Fibroblast of mammary gland (primary cell): Measurements from ENCODE around the gene DNAAF5.

Experiments
- DNase-seq: peaks from one replicate; pipeline ENCODE4 v3.0.0-alpha.2; 2010; ENCODE audit warnings: low read depth
- H3K4me3 ChIP-seq: 2 replicates; pipeline ENCODE4 v1.5.1; 2011; ENCODE audit warnings: low read depth, mild to moderate bottlenecking, low read length, moderate library complexity; ENCODE audit not compliant: control insufficient read depth
- TF ChIP-seq, protein P1 (sequence below): conservative IDR thresholded peaks from 2 replicates; pipeline ENCODE4 v1.5.1; 2011; ENCODE audit warnings: low read depth, low read length, inconsistent platforms; ENCODE audit not compliant: control insufficient read depth, insufficient read depth

The DNAAF5 gene

DNA sequence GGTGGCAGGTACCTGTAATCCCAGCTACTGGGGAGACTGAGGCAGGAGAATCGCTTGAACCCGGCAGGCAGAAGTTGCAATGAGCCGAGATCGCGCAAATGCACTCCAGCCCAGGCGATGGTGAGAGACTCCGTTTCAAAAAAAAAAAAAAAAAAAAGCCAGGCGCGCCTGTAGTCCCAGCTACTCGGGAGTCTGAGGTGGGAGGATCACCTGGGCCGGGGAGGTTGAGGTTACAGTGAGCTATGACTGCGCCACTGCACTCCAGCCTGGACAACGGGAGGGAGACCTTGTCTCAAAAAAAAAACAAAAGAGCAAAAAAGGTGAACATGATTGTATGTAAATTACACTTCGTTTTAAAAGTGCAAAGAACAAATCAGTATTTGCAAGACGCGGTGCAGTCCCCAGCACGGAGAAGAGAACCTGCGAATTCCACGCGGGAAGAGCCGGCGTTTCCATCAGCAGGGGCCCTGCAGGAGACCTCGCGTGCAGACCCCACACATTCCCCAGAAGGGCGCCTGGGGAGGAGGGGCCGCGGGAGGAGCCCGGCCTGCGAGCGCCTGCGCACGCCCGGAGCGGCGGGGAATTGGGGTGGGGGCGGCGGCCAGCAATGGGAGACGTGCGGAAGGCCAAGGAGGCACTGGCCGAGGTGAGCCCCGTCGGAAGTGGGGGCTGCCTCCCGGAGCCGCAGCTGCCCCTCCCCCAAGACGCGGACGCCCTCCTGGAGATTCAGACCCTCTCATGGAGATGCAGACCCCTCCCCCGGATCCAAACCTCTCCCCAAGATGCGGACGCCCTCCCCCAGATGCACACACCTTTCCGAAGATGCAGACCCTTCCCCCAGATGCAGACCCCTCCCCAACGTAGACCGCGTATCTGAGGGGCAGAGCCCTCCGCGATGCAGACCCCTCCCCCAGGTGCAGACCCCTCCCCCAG is 89.1 kb downstream of the DNAAF5 start:
- peak overlapping the region; percentile 47 for H3K4me3 ChIP-seq
- DNase-seq: no peak
- TF ChIP-seq, protein P1, sequence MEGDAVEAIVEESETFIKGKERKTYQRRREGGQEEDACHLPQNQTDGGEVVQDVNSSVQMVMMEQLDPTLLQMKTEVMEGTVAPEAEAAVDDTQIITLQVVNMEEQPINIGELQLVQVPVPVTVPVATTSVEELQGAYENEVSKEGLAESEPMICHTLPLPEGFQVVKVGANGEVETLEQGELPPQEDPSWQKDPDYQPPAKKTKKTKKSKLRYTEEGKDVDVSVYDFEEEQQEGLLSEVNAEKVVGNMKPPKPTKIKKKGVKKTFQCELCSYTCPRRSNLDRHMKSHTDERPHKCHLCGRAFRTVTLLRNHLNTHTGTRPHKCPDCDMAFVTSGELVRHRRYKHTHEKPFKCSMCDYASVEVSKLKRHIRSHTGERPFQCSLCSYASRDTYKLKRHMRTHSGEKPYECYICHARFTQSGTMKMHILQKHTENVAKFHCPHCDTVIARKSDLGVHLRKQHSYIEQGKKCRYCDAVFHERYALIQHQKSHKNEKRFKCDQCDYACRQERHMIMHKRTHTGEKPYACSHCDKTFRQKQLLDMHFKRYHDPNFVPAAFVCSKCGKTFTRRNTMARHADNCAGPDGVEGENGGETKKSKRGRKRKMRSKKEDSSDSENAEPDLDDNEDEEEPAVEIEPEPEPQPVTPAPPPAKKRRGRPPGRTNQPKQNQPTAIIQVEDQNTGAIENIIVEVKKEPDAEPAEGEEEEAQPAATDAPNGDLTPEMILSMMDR: no peak

DNA sequence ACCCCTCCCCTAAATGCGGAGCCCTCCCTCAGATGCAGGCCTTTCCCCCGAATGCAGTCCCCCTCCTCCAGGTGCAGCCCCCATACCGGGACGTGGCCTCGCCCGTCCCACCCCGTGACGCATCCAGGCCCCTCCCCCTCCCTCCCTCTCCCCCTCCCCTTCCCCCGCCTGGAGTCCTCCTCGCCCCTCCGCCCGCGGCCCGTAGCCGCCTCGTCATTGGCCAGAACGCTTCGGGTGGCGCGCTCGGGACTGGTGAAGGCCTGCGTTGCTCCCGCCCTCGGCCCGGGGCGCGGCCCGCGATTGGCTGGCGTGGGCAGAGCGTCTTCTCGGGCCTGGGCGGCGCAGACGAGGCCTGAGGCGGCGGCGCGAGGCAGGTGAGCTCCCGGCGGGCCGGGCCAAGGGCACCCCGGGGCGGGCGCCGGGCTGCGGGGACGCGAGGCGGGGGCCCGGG is 89.8 kb downstream of the DNAAF5 start:
- peak; percentile 94 for DNase-seq
- peak overlapping the region; percentile 67 for H3K4me3 ChIP-seq
- TF ChIP-seq, protein P1: no peak

GRCh38 chr7:816751-817671 is 90.5 kb downstream of the DNAAF5 start:
- H3K4me3 ChIP-seq: peak overlapping the region; percentile 67
- TF ChIP-seq, protein P1: no peak
- no peak for DNase-seq

DNA sequence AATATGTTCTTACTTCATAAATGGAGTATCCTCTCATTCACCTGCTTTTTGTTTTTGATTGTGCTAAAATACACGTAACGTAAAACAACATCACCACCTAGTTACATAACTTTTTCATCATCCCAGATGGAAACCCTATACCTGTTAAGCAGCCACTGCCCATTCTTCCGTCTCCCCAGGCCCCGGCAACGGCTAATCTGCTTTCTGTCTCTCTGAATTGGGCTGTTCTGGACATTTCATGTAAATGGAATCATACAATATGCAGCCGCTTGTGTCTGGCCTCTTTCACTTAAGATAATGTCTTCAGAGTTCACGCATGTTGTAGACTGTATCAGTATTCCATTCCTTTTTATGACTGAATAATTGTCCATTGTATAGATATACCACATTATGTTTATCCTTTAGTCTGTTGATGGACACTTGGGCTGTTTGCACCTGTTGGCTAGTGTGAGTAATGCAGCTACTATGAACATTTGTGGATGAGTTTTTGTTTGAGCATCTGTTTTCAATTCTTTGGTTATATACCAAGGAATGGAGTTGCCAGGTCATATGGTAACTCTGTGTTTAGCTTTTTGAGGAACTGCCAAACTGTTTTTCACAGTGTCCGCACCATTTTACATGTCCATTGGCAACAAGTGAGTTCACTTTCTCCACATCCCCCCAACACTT is 91.7 kb downstream of the DNAAF5 start:
- peak; percentile 92 for DNase-seq
- TF ChIP-seq, protein P1: peak; percentile 40
- no peak overlapping the region for H3K4me3 ChIP-seq

- no peak overlapping the region for H3K4me3 ChIP-seq
- DNase-seq: no peak
- TF ChIP-seq, protein P1: no peak
Observed at GRCh38 chr7:820341-820740, 93.8 kb downstream of the DNAAF5 start.

GRCh38 chr7:821688-822087 is 95.2 kb downstream of the DNAAF5 start:
- TF ChIP-seq, protein P1: peak; percentile 5
- no peak overlapping the region for H3K4me3 ChIP-seq
- peak; percentile 42 for DNase-seq
